ENCODE measurements around the gene OXTR. TPM values are rescaled to one million over a fixed set of nuclear protein-coding genes. Genes with fewer than 3 reads are reported as not detected.

The OXTR gene
- total and polyA plus RNA-seq, 4 donors = 0.49 to 3.5 (median 1.9) TPM

DNA sequence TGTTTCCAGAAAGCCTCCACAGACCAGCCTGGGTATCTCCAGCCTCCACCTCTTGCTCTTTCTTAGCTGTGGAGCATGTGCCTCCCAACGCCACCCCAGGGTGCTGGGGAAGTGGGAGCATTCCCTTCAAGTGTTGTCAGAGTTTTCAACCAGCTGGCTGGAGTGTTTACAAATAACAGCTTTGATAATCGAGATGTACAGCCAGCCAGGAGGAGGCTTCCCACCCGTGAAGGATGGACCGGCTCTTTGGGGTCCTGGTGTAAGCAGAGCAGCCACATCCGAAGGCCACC lies 8.5 kb upstream of the OXTR start:
- Histone ChIP-seq H3K27me3 (ENCODE audit: control insufficient read depth in 3 of 3, insufficient read depth in 3 of 3, low read length in 2 of 3) (peaks cover 0 to 3% (median 0%) of the 10 kb centered on the region in 3 donors), H3K4me3 (no peak overlapping the region), H3K9me3 (ENCODE audit: control insufficient read depth in 4 of 4, insufficient read depth in 3 of 4, low read length in 3 of 4) (peaks cover 0 to 2% (median 0%) of the 10 kb centered on the region in 4 donors), H3K36me3 (ENCODE audit: control insufficient read depth in 4 of 4, insufficient read depth in 4 of 4, low read length in 4 of 4) (no peaks in the 10 kb centered on the region), H3K9ac (ENCODE audit: insufficient read depth in 1 of 2, low read length in 2 of 2) (no peak overlapping the region), H3K4me1 (ENCODE audit: control insufficient read depth in 5 of 5, insufficient read depth in 5 of 5, low read length in 5 of 5) (peaks cover 0 to 2% (median 0%) of the 10 kb centered on the region in 5 donors), H3K27ac (ENCODE audit: low read depth in 1 of 2, low read length in 1 of 2) (no peak overlapping the region)
- ATAC-seq (ENCODE audit: insufficient read depth, low FRiP score) (no peak), DNase-seq (no peak)
- no peak for TF ChIP-seq CTCF (IDR thresholded peaks at IDR 0.05; ENCODE audit: control extremely low read depth, extremely low read depth)
- WGBS, 2 donors = 71 to 83% methylated on average over 5 of the region's 5 CpGs

- no peak for ATAC-seq (ENCODE audit: insufficient read depth, low FRiP score)
- Histone ChIP-seq H3K36me3 (ENCODE audit: control insufficient read depth in 4 of 4, insufficient read depth in 4 of 4, low read length in 4 of 4) (no peaks in the 10 kb centered on the region), H3K9ac (ENCODE audit: insufficient read depth in 1 of 2, low read length in 2 of 2) (no peak overlapping the region), H3K4me1 (ENCODE audit: control insufficient read depth in 5 of 5, insufficient read depth in 5 of 5, low read length in 5 of 5) (peaks cover 0 to 2% (median 0%) of the 10 kb centered on the region in 5 donors), H3K4me3 (no peak overlapping the region), H3K27me3 (ENCODE audit: control insufficient read depth in 3 of 3, insufficient read depth in 3 of 3, low read length in 2 of 3) (peaks cover 0 to 3% (median 0%) of the 10 kb centered on the region in 3 donors), H3K9me3 (ENCODE audit: control insufficient read depth in 4 of 4, insufficient read depth in 3 of 4, low read length in 3 of 4) (peaks cover 0 to 2% (median 0%) of the 10 kb centered on the region in 4 donors), H3K27ac (ENCODE audit: low read depth in 1 of 2, low read length in 1 of 2) (no peak overlapping the region)
- WGBS, 2 donors = 74 to 85% methylated on average over 5 of the region's 5 CpGs
- no peak for TF ChIP-seq CTCF (IDR thresholded peaks at IDR 0.05; ENCODE audit: control extremely low read depth, extremely low read depth)
- no peak for DNase-seq
Observed at GRCh38 chr3:8777201-8777977, 8.0 kb upstream of the OXTR start.

GRCh38 chr3:8776406-8776805 lies 7.0 kb upstream of the OXTR start:
- WGBS, 2 donors = 67 to 84% methylated on average over 4 of the region's 4 CpGs
- TF ChIP-seq CTCF (IDR thresholded peaks at IDR 0.05; ENCODE audit: control extremely low read depth, extremely low read depth) = no peak

More at GRCh38 chr3:8776406-8776805, 7.0 kb upstream of the OXTR start:
- no peak overlapping the region for H3K9ac ChIP-seq (ENCODE audit: insufficient read depth in 1 of 2, low read length in 2 of 2)
- no peak for DNase-seq
- ATAC-seq (ENCODE audit: insufficient read depth, low FRiP score) = no peak
- H3K4me3 ChIP-seq = no peak overlapping the region
- peaks cover 0 to 2% (median 0%) of the 10 kb centered on the region in 4 donors for H3K9me3 ChIP-seq (ENCODE audit: control insufficient read depth in 4 of 4, insufficient read depth in 3 of 4, low read length in 3 of 4)
- peaks cover 0 to 2% (median 0%) of the 10 kb centered on the region in 5 donors for H3K4me1 ChIP-seq (ENCODE audit: control insufficient read depth in 5 of 5, insufficient read depth in 5 of 5, low read length in 5 of 5)
- H3K27me3 ChIP-seq (ENCODE audit: control insufficient read depth in 3 of 3, insufficient read depth in 3 of 3, low read length in 2 of 3) = peaks cover 0 to 6% (median 0%) of the 10 kb centered on the region in 3 donors
- H3K27ac ChIP-seq (ENCODE audit: low read depth in 1 of 2, low read length in 1 of 2) = no peak overlapping the region
- no peaks in the 10 kb centered on the region for H3K36me3 ChIP-seq (ENCODE audit: control insufficient read depth in 4 of 4, insufficient read depth in 4 of 4, low read length in 4 of 4)

All from lung (tissue), 12 donors.